Trophoblast cell (in vitro differentiated cells and primary cell): ENCODE results near the gene SLPI.

Source experiments
- DNase-seq, 2 donors: peaks; one replicate each; pipeline ENCODE4 v3.0.0-alpha.2; 2016
- H2AFZ ChIP-seq: 2 replicates; pipeline ENCODE4 v1.6.1; 2013; ENCODE audit warnings: low read length, moderate library complexity, mild to moderate bottlenecking; ENCODE audit not compliant: insufficient read depth, poor library complexity
- H2AK5ac ChIP-seq: 2 replicates; pipeline ENCODE4 v1.6.1; 2013; ENCODE audit warnings: mild to moderate bottlenecking, low read length
- H2BK120ac ChIP-seq: 2 replicates; pipeline ENCODE4 v1.6.1; 2013; ENCODE audit warnings: low read length, mild to moderate bottlenecking, moderate library complexity; ENCODE audit not compliant: insufficient read depth, poor library complexity
- H2BK12ac ChIP-seq: 2 replicates; pipeline ENCODE4 v1.6.1; 2013; ENCODE audit warnings: mild to moderate bottlenecking, low read length, moderate library complexity
- H2BK5ac ChIP-seq: 2 replicates; pipeline ENCODE4 v1.6.1; 2013; ENCODE audit warnings: low read length, low read depth, moderate library complexity, mild to moderate bottlenecking; ENCODE audit not compliant: poor library complexity
- H3K14ac ChIP-seq: 2 replicates; pipeline ENCODE4 v1.6.1; 2013; ENCODE audit warnings: mild to moderate bottlenecking, low read length
- H3K18ac ChIP-seq: 2 replicates; pipeline ENCODE4 v1.6.1; 2013; ENCODE audit warnings: mild to moderate bottlenecking, low read length
- H3K23ac ChIP-seq: 2 replicates; pipeline ENCODE4 v1.6.1; 2013; ENCODE audit warnings: low read length
- H3K27ac ChIP-seq: 2 replicates; pipeline ENCODE4 v1.5.1; 2013; ENCODE audit warnings: low read depth, mild to moderate bottlenecking, inconsistent platforms, low read length, moderate library complexity
- H3K27me3 ChIP-seq: 2 replicates; pipeline ENCODE4 v1.6.1; 2013; ENCODE audit warnings: inconsistent platforms, mild to moderate bottlenecking, low read length, moderate library complexity; ENCODE audit not compliant: insufficient read depth
- H3K36me3 ChIP-seq, 2 experiments: 1 replicate in 1 of 2; 2 replicates in 1 of 2; pipeline ENCODE4 v1.6.1; 2013; ENCODE audit warnings: low read length in 2 of 2, mild to moderate bottlenecking in 2 of 2, moderate library complexity in 1 of 2; ENCODE audit not compliant: insufficient read depth in 2 of 2, control insufficient read depth in 1 of 2
- H3K4ac ChIP-seq: 2 replicates; pipeline ENCODE4 v1.6.1; 2013; ENCODE audit warnings: low read depth, mild to moderate bottlenecking, low read length, moderate library complexity
- H3K4me1 ChIP-seq, 2 experiments: 1 replicate in 1 of 2; 2 replicates in 1 of 2; pipeline ENCODE4 v1.6.1; 2013; ENCODE audit warnings: low read length in 2 of 2, mild to moderate bottlenecking in 2 of 2, moderate library complexity in 1 of 2; ENCODE audit not compliant: insufficient read depth in 2 of 2, control insufficient read depth in 1 of 2
- H3K4me2 ChIP-seq: 2 replicates; pipeline ENCODE4 v1.6.1; 2013; ENCODE audit warnings: inconsistent platforms, mild to moderate bottlenecking, low read length, moderate library complexity
- H3K4me3 ChIP-seq: 2 replicates; pipeline ENCODE4 v1.5.1; 2013; ENCODE audit warnings: mild to moderate bottlenecking, low read depth, low read length, inconsistent platforms
- H3K79me1 ChIP-seq: one replicate; pipeline ENCODE4 v1.6.1; 2013; ENCODE audit warnings: low read length
- H3K79me2 ChIP-seq: 2 replicates; pipeline ENCODE4 v1.6.1; 2013; ENCODE audit warnings: low read length, mild to moderate bottlenecking; ENCODE audit not compliant: control insufficient read depth, insufficient read depth, poor library complexity
- H3K9ac ChIP-seq: 2 replicates; pipeline ENCODE4 v1.6.1; 2013; ENCODE audit warnings: mild to moderate bottlenecking, low read length
- H3K9me3 ChIP-seq: 2 replicates; pipeline ENCODE4 v1.6.1; 2013; ENCODE audit warnings: low read depth, mild to moderate bottlenecking, control low read depth, inconsistent platforms, low read length; ENCODE audit not compliant: insufficient read depth
- H4K12ac ChIP-seq: 2 replicates; pipeline ENCODE4 v1.6.1; 2013; ENCODE audit warnings: low read depth, mild to moderate bottlenecking, low read length, moderate library complexity
- H4K8ac ChIP-seq: 2 replicates; pipeline ENCODE4 v1.6.1; 2013; ENCODE audit warnings: low read depth, mild to moderate bottlenecking, low read length, moderate library complexity
- H4K91ac ChIP-seq: one replicate; pipeline ENCODE4 v1.6.1; 2013; ENCODE audit warnings: low read depth, mild to moderate bottlenecking, low read length, moderate library complexity
- WGBS: extraction: QIAGEN DNeasy Blood & Tissue Kit; methylation state at CpG from one replicate; pipeline ENCODE4 v1.1.7; 2013; ENCODE audit warnings: missing lambda C conversion rate; ENCODE audit not compliant: insufficient read length, insufficient coverage; ENCODE audit errors: extremely low coverage; 5-methylcytosine and 5-hydroxymethylcytosine counted together

Gene SLPI

DNA sequence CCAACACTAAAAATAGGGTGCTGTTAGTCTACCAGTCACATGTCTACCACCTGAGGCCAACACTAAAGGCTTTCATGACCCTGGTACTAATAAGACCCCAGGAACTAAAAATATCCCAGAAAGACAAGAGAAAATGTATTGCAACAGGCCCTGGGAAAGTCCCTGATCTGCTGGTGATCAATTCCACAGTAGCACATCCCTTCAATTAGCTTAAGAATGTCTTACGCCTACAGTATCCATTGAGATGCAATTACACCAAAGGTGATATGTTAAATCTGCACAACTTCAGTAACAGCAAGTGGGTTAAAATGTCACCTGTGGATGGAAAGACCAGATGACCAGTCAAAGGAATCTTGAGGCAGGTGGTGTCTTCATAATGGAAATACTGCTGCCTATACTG, 44.4 kb downstream of the SLPI start:
- Histone ChIP-seq H3K4me1 (no peaks in the 10 kb centered on the region), H4K91ac (no peak overlapping the region), H3K23ac (no peak overlapping the region), H3K4me2 (no peak overlapping the region), H3K18ac (no peak overlapping the region), H3K79me1 (no peaks in the 10 kb centered on the region), H2AFZ (no peak overlapping the region), H3K9ac (no peak overlapping the region), H2AK5ac (no peak overlapping the region), H4K8ac (no peak overlapping the region), H3K27me3 (no peaks in the 10 kb centered on the region), H3K79me2 (no peaks in the 10 kb centered on the region), H2BK120ac (no peak overlapping the region), H2BK12ac (no peak overlapping the region), H3K9me3 (no peaks in the 10 kb centered on the region), H3K14ac (no peak overlapping the region), H3K36me3 (no peaks in the 10 kb centered on the region), H2BK5ac (no peak overlapping the region), H3K27ac (no peak overlapping the region), H4K12ac (no peak overlapping the region), H3K4ac (no peak overlapping the region), H3K4me3 (no peak overlapping the region)
- DNase-seq, result no peak
- WGBS, result no CpG with 5 or more reads among the region's 1 CpG

- Histone ChIP-seq H3K36me3 (no peaks in the 10 kb centered on the region), H3K9me3 (peaks cover 2% of the 10 kb centered on the region), H2BK12ac (no peak within 1 kb of the TSS), H3K27ac (no peak within 1 kb of the TSS), H3K14ac (no peak within 1 kb of the TSS), H2BK120ac (no peak within 1 kb of the TSS), H2BK5ac (no peak within 1 kb of the TSS), H3K23ac (no peak within 1 kb of the TSS), H3K79me1 (no peaks in the 10 kb centered on the region), H3K79me2 (no peaks in the 10 kb centered on the region), H3K4ac (no peak within 1 kb of the TSS), H3K4me1 (no peaks in the 10 kb centered on the region), H4K12ac (no peak within 1 kb of the TSS), H4K91ac (no peak within 1 kb of the TSS), H3K9ac (no peak within 1 kb of the TSS), H3K27me3 (no peaks in the 10 kb centered on the region), H3K4me3 (no peak within 1 kb of the TSS), H4K8ac (no peak within 1 kb of the TSS), H3K18ac (no peak within 1 kb of the TSS), H2AFZ (no peak within 1 kb of the TSS), H3K4me2 (no peak within 1 kb of the TSS), H2AK5ac (no peak within 1 kb of the TSS)
- whole genome bisulfite sequencing, result no CpG with 5 or more reads among the region's 1 CpG
- no peak for DNase-seq
Measured at GRCh38 chr20:45206725-45207124, 47.6 kb downstream of the SLPI start, which contains the start of gene SEMG1. Gene SEMG1, plus strand, starts transcription at chr20:45207033. Its CDS starts 21 bp downstream, at chr20:45207054.
